ENCODE results near the gene ORMDL3. TPM values are rescaled to one million over a fixed set of nuclear protein-coding genes. Genes with fewer than 3 reads are reported as not detected.

ORMDL3 gene
- total and polyA plus RNA-seq, 10 of the 15 experiments (the other 5 are each of a cell fraction or from before 2014, with no cell fraction given): 8.8 to 98.1 (median 49.9) TPM

- H3K79me2 ChIP-seq (ENCODE audit: control insufficient read depth, insufficient read depth, low read length): no peaks in the 10 kb centered on the region
- FAIRE-seq (no peak), DNase-seq (ENCODE audit: low read depth, low spot score) (no peak), ATAC-seq (no peak)
- H3K4me1 ChIP-seq (ENCODE audit: control insufficient read depth, insufficient read depth, low read length): peaks cover 12% of the 10 kb centered on the region
- no peaks in the 10 kb centered on the region for H4K20me1 ChIP-seq (ENCODE audit: control insufficient read depth, insufficient read depth)
- no TSS peak for BruUV-seq (replicated peaks)
- no peak overlapping the region for H3K27ac ChIP-seq (ENCODE audit: control insufficient read depth, insufficient read depth)
- no peak overlapping the region for H3K4me3 ChIP-seq
- intact Hi-C loops (cut with micrococcal nuclease; ENCODE audit: unreplicated experiment): no loop called here
- H3K9ac ChIP-seq (ENCODE audit: control insufficient read depth, insufficient read depth, low read length): no peak overlapping the region
- H3K36me3 ChIP-seq (ENCODE audit: control insufficient read depth in 2 of 2, insufficient read depth in 2 of 2, low read length in 1 of 2): no peaks in the 10 kb centered on the region
- CTCF ChIA-PET: no interaction called here
- no peaks in the 10 kb centered on the region for H3K9me3 ChIP-seq (replicated peaks; ENCODE audit: control insufficient read depth, insufficient read depth, low read length)
- in situ Hi-C loops (cut with MboI): no loop called here
- RAD21 ChIA-PET (ENCODE audit: unreplicated experiment): no interaction called here
- no peak overlapping the region for H2AFZ ChIP-seq (ENCODE audit: control insufficient read depth, low read depth, low read length)
- WGBS (ENCODE audit: insufficient coverage, insufficient replicate concordance, low lambda C conversion rate, missing lambda C conversion rate): 76% methylated on average over 14 of the region's 14 CpGs
- H3K27me3 ChIP-seq (replicated peaks in 1 of 2; ENCODE audit: control insufficient read depth in 2 of 2, insufficient read depth in 2 of 2, low read length in 1 of 2): no peaks in the 10 kb centered on the region
- H3K4me2 ChIP-seq (ENCODE audit: control insufficient read depth, insufficient read depth): no peak overlapping the region
- POLR2A ChIA-PET: interaction anchor here (0.6 kb wide), 1 partner anchor 445 kb away, joined by 3 read pairs; no protein-coding TSS in a partner anchor
- SMC1A ChIA-PET (ENCODE audit: uncharacterized antibody, unreplicated experiment): no interaction called here
- TF ChIP-seq, protein P1, sequence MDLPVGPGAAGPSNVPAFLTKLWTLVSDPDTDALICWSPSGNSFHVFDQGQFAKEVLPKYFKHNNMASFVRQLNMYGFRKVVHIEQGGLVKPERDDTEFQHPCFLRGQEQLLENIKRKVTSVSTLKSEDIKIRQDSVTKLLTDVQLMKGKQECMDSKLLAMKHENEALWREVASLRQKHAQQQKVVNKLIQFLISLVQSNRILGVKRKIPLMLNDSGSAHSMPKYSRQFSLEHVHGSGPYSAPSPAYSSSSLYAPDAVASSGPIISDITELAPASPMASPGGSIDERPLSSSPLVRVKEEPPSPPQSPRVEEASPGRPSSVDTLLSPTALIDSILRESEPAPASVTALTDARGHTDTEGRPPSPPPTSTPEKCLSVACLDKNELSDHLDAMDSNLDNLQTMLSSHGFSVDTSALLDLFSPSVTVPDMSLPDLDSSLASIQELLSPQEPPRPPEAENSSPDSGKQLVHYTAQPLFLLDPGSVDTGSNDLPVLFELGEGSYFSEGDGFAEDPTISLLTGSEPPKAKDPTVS (IDR thresholded peaks at IDR 0.05; ENCODE audit: low read depth, low read length): no peak
- TF ChIP-seq HDAC6 (IDR thresholded peaks at IDR 0.05; ENCODE audit: unreplicated experiment): no peak
- TF ChIP-seq SRF (IDR thresholded peaks at IDR 0.05; ENCODE audit: low read depth in 2 of 2, low read length in 2 of 2): no peak
- TF ChIP-seq, protein P2, sequence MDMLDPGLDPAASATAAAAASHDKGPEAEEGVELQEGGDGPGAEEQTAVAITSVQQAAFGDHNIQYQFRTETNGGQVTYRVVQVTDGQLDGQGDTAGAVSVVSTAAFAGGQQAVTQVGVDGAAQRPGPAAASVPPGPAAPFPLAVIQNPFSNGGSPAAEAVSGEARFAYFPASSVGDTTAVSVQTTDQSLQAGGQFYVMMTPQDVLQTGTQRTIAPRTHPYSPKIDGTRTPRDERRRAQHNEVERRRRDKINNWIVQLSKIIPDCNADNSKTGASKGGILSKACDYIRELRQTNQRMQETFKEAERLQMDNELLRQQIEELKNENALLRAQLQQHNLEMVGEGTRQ (IDR thresholded peaks at IDR 0.05; ENCODE audit: borderline replicate concordance, low read depth, low read length): no peak
- TF ChIP-seq, protein P3, sequence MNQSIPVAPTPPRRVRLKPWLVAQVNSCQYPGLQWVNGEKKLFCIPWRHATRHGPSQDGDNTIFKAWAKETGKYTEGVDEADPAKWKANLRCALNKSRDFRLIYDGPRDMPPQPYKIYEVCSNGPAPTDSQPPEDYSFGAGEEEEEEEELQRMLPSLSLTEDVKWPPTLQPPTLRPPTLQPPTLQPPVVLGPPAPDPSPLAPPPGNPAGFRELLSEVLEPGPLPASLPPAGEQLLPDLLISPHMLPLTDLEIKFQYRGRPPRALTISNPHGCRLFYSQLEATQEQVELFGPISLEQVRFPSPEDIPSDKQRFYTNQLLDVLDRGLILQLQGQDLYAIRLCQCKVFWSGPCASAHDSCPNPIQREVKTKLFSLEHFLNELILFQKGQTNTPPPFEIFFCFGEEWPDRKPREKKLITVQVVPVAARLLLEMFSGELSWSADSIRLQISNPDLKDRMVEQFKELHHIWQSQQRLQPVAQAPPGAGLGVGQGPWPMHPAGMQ (IDR thresholded peaks at IDR 0.05; ENCODE audit: borderline replicate concordance): no peak
- no peak for TF ChIP-seq CHD4 (IDR thresholded peaks at IDR 0.05)
- TF ChIP-seq HCFC1 (IDR thresholded peaks at IDR 0.05; ENCODE audit: low read length): no peak
- no peak for TF ChIP-seq RCOR1 (conservative IDR thresholded peaks at IDR 0.05; ENCODE audit: low read depth, low read length)
- TF ChIP-seq NR2C2 (IDR thresholded peaks at IDR 0.05; ENCODE audit: borderline replicate concordance, control insufficient read depth, insufficient read length, low read depth): no peak
- TF ChIP-seq, protein P4, sequence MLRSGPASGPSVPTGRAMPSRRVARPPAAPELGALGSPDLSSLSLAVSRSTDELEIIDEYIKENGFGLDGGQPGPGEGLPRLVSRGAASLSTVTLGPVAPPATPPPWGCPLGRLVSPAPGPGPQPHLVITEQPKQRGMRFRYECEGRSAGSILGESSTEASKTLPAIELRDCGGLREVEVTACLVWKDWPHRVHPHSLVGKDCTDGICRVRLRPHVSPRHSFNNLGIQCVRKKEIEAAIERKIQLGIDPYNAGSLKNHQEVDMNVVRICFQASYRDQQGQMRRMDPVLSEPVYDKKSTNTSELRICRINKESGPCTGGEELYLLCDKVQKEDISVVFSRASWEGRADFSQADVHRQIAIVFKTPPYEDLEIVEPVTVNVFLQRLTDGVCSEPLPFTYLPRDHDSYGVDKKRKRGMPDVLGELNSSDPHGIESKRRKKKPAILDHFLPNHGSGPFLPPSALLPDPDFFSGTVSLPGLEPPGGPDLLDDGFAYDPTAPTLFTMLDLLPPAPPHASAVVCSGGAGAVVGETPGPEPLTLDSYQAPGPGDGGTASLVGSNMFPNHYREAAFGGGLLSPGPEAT (IDR thresholded peaks at IDR 0.05; ENCODE audit: low read depth): no peak
Measured at GRCh38 chr17:39943702-39944392, 16.4 kb upstream of the ORMDL3 start.

All from GM12878 (cell line).